Mucosa of descending colon (tissue), 3 donors: Measurements from ENCODE around the gene GNAS. TPM values are rescaled to one million over a fixed set of nuclear protein-coding genes. Genes with fewer than 3 reads are reported as not detected.

Experiments used
- ATAC-seq: fragments of 200-7000 bp; cut with Tn5 transposase; one replicate; pipeline ENCODE4 v1.9.1; 2020; ENCODE audit warnings: mild to moderate bottlenecking, moderate library complexity
- DNase-seq, 3 donors: peaks; one replicate each; pipeline ENCODE4 v3.0.0-alpha.2; 2020
- H3K36me3 ChIP-seq: fragments of 200-600 bp; one replicate; pipeline ENCODE4 v1.8.0; 2021; ENCODE audit warnings: low read depth, mild to moderate bottlenecking
- H3K4me1 ChIP-seq: fragments of 200-600 bp; one replicate; pipeline ENCODE4 v1.8.0; 2021; ENCODE audit warnings: low read depth, mild to moderate bottlenecking
- H3K4me3 ChIP-seq: fragments of 200-600 bp; one replicate; pipeline ENCODE4 v1.8.0; 2021; ENCODE audit warnings: mild to moderate bottlenecking
- H3K9me3 ChIP-seq: fragments of 200-600 bp; one replicate; pipeline ENCODE4 v1.8.0; 2021; ENCODE audit warnings: mild to moderate bottlenecking
- CTCF ChIP-seq: fragments of 200-600 bp; IDR thresholded peaks from one replicate; pipeline ENCODE4 v1.8.0; 2022; ENCODE audit warnings: antibody characterized with exemption, mild to moderate bottlenecking
- intact Hi-C, 2 donors: fragments of 100-400 bp; cut with DNase I in 1 of 2; cut with micrococcal nuclease in 1 of 2; formaldehyde crosslinking; loops; one replicate each; pipeline versions ENCODE4 v1.11.0 to v1.11.1; 2022; cut with DNase I, micrococcal nuclease
- total RNA-seq, 3 donors: library from RNA; stranded (reverse); fragmentation: NEBNext Ultra II Directional in 2 of 3; extraction: Animal tissue kit (Norgen Biotek cat#: 25700) in 2 of 3; gene quantifications; one replicate each; pipeline versions ENCODE4 v1.2.1 to v1.2.4, GENCODE V29; 2021 to 2023
- donor health status: DM: no; HTN: no; CAD: no; lungs with moderate emphysema.
- donor health status: DM: no; HTN: no; CAD: no.
- donor health status: DM: no; HTN: yes; CAD: no.

Gene GNAS
- total RNA-seq, 3 donors from 2014 or later, result 583 to 659 (median 632) TPM

GRCh38 chr20:58869662-58870227 is 17.2 kb downstream of the GNAS start:
- DNase-seq, result no peak
- TF ChIP-seq CTCF, result no peak
- no peak overlapping the region for H3K4me3 ChIP-seq
- ATAC-seq, result no peak
- intact Hi-C loops, result loop anchor here (5.0 kb wide), 2 partner anchors 348 to 353 kb away; no protein-coding TSS in a partner anchor
- H3K9me3 ChIP-seq, result no peaks in the 10 kb centered on the region
- H3K4me1 ChIP-seq, result no peaks in the 10 kb centered on the region
- no peaks in the 10 kb centered on the region for H3K36me3 ChIP-seq

- intact Hi-C loops, result loop anchor here (5.0 kb wide), 2 partner anchors 347 to 352 kb away; no protein-coding TSS in a partner anchor
- Histone ChIP-seq H3K4me1 (no peaks in the 10 kb centered on the region), H3K9me3 (no peaks in the 10 kb centered on the region), H3K36me3 (no peaks in the 10 kb centered on the region), H3K4me3 (no peak overlapping the region)
- ATAC-seq (peak; percentile 92), DNase-seq (peak; percentile 54 to 86 (median 78))
- TF ChIP-seq CTCF, result peak; percentile 68
Observed at GRCh38 chr20:58870293-58871014, 17.9 kb downstream of the GNAS start.

DNA sequence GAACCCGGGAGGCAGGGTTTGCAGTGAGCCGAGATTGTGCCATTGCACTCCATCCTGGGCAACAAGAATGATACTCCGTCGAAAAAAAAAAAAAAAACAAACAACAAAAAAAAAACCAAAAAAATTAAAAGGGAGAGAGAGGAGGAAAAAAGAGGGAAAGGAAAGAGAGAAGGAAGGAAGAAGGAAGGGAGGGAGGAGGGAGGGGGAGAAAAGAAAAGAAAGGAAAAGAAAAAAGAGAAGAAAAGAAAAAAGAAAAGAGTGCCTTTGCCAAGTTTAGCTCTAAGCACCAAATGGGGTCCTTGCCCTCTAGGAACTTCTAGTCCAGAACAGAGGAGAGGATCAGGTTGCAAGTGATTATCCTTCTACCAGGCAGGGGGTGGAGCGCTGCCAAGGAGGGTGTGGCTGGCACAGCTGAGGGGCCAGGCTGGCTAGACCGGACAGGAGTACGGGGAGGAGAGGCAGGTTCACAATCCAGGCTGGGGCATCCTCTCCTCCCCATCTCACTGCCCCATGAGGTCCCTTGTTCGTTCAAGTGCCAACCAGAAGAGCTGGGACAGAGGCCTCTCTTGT is 19.1 kb downstream of the GNAS start:
- H3K9me3 ChIP-seq, result no peaks in the 10 kb centered on the region
- no peak overlapping the region for H3K4me3 ChIP-seq
- no peaks in the 10 kb centered on the region for H3K4me1 ChIP-seq
- no peak for TF ChIP-seq CTCF
- ATAC-seq (peak; percentile 12), DNase-seq (peak in 2 of 3 donors; percentile 36 to 51)
- intact Hi-C loops, result loop anchor here (5.0 kb wide), 2 partner anchors 346 to 351 kb away; no protein-coding TSS in a partner anchor
- H3K36me3 ChIP-seq, result no peaks in the 10 kb centered on the region

DNA sequence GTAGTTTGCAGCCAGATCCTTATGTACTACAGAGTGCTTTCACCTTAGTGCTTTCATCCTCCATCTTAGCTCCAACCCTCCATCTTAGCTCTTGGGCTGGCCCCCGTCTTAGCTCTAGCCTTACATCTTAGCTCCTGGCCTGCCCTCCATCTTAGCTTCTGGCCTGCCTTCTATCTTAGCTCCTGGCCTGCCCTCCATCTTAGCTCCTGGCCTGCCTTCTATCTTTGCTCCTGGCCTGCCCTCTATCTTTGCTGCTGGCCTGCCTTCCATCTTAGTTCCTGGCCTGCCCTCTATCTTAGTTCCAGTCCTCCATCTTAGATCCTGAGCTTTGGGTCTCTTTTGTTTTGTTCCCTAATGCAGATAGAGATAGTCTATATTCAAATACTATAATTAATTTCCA is 22.0 kb downstream of the GNAS start:
- no peak for ATAC-seq
- no peak for TF ChIP-seq CTCF

GRCh38 chr20:58875111-58875510 is 22.6 kb downstream of the GNAS start:
- intact Hi-C loops, result no loop called here
- ATAC-seq, result no peak
- no peaks in the 10 kb centered on the region for H3K9me3 ChIP-seq
- DNase-seq, result no peak
- no peaks in the 10 kb centered on the region for H3K36me3 ChIP-seq
- no peak for TF ChIP-seq CTCF
- no peaks in the 10 kb centered on the region for H3K4me1 ChIP-seq
- H3K4me3 ChIP-seq, result no peak overlapping the region

More for the DNA sequence above, 22.0 kb downstream of the GNAS start:
- no peak overlapping the region for H3K4me3 ChIP-seq
- H3K9me3 ChIP-seq, result no peaks in the 10 kb centered on the region
- no peaks in the 10 kb centered on the region for H3K36me3 ChIP-seq
- H3K4me1 ChIP-seq, result no peaks in the 10 kb centered on the region
- intact Hi-C loops, result loop anchor here (5.0 kb wide), 2 partner anchors 343 to 348 kb away; no protein-coding TSS in a partner anchor
- no peak for DNase-seq
